ENCODE results near the gene LY6G6C. TPM values are rescaled to one million over a fixed set of nuclear protein-coding genes. Genes with fewer than 3 reads are reported as not detected.

LY6G6C gene
- total RNA-seq, 2 experiments from 2014 or later = not detected

- peak; percentile 99 for DNase-seq
- intact Hi-C loops (cut with micrococcal nuclease) = loop anchor here (1.0 to 5.0 kb wide), 12 partner anchors 33 to 1231 kb away; partner anchors contain the start of genes AGPAT1, BAG6, EHMT2 and GPSM3
- CTCF ChIA-PET = interaction anchor here (1.0 to 4.3 kb wide), 11 partner anchors 10 to 158 kb away, joined by 3 to 22 read pairs (median 7); partner anchors contain the start of genes DDAH2, LY6G5C and VARS1
- peak within 1 kb of the TSS; percentile 93 for H3K27ac Mint-ChIP-seq
- no peaks in the 10 kb centered on the region for H3K9me3 Mint-ChIP-seq
- peaks cover 45% of the 10 kb centered on the region for H3K4me1 Mint-ChIP-seq (ENCODE audit: low read depth)
- H3K27me3 Mint-ChIP-seq (ENCODE audit: low read depth) = no peaks in the 10 kb centered on the region
- peaks cover 49% of the 10 kb centered on the region for H3K36me3 Mint-ChIP-seq (ENCODE audit: low read depth)
- H3K4me3 Mint-ChIP-seq = peak within 1 kb of the TSS; percentile 95
These were observed 18.3 kb upstream of the LY6G6C start, which contains the start of gene MSH5 for GRCh38 chr6:31739639-31740396. Gene MSH5, plus strand, starts transcription at chr6:31740005. Its CDS starts 462 bp downstream, at chr6:31740467.

- peak overlapping the region; percentile 93 for H3K4me3 Mint-ChIP-seq
- intact Hi-C loops (cut with micrococcal nuclease) = loop anchor here (1.0 to 5.0 kb wide), 15 partner anchors 9 to 1233 kb away; partner anchors contain the start of genes ABHD16A, AGPAT1, DDAH2 and EHMT2
- peaks cover 55% of the 10 kb centered on the region for H3K36me3 Mint-ChIP-seq (ENCODE audit: low read depth)
- DNase-seq = peak; percentile 86
- peaks cover 56% of the 10 kb centered on the region for H3K4me1 Mint-ChIP-seq (ENCODE audit: low read depth)
- H3K9me3 Mint-ChIP-seq = no peaks in the 10 kb centered on the region
- CTCF ChIA-PET = interaction anchor here (0.6 to 4.3 kb wide), 22 partner anchors 10 to 417 kb away, joined by 3 to 22 read pairs (median 4); partner anchors contain the start of genes ABHD16A, BAG6, DDAH2 and LSM2
- peak overlapping the region; percentile 93 for H3K27ac Mint-ChIP-seq
- H3K27me3 Mint-ChIP-seq (ENCODE audit: low read depth) = no peaks in the 10 kb centered on the region
These were observed 16.7 kb upstream of the LY6G6C start for GRCh38 chr6:31737991-31738979.

- Mint-ChIP-seq H3K36me3 (ENCODE audit: low read depth) (peaks cover 50% of the 10 kb centered on the region), H3K27me3 (ENCODE audit: low read depth) (no peaks in the 10 kb centered on the region), H3K9me3 (no peaks in the 10 kb centered on the region), H3K4me3 (peak overlapping the region; percentile 93), H3K27ac (peak overlapping the region; percentile 93), H3K4me1 (ENCODE audit: low read depth) (peaks cover 59% of the 10 kb centered on the region)
- CTCF ChIA-PET = interaction anchor here (0.6 to 4.3 kb wide), 17 partner anchors 9 to 418 kb away, joined by 3 to 22 read pairs (median 3); partner anchors contain the start of genes BAG6, DDAH2, LY6G5C and LY6G6F
- peak; percentile 53 for DNase-seq
- intact Hi-C loops (cut with micrococcal nuclease) = loop anchor here (5.0 kb wide), 4 partner anchors 160 to 1105 kb away; partner anchors contain the start of genes EHMT2, GPSM3, PBX2 and PSMB8
These were observed 15.9 kb upstream of the LY6G6C start for GRCh38 chr6:31737315-31737990.

- Mint-ChIP-seq H3K4me1 (ENCODE audit: low read depth) (peaks cover 58% of the 10 kb centered on the region), H3K4me3 (peak overlapping the region; percentile 93), H3K27ac (peak overlapping the region; percentile 93), H3K36me3 (ENCODE audit: low read depth) (peaks cover 51% of the 10 kb centered on the region), H3K27me3 (ENCODE audit: low read depth) (no peaks in the 10 kb centered on the region), H3K9me3 (no peaks in the 10 kb centered on the region)
- intact Hi-C loops (cut with micrococcal nuclease) = loop anchor here (5.0 kb wide), 4 partner anchors 160 to 1105 kb away; partner anchors contain the start of genes EHMT2, GPSM3, PBX2 and PSMB8
- no peak for DNase-seq
- CTCF ChIA-PET = interaction anchor here (0.7 to 4.3 kb wide), 6 partner anchors 8 to 139 kb away, joined by 3 to 22 read pairs (median 6); partner anchors contain the start of gene DDAH2
These were observed 15.3 kb upstream of the LY6G6C start for GRCh38 chr6:31736768-31737314.

- peaks cover 47% of the 10 kb centered on the region for H3K36me3 Mint-ChIP-seq (ENCODE audit: low read depth)
These were observed 14.6 kb upstream of the LY6G6C start, which contains the start of gene CLIC1 for GRCh38 chr6:31736021-31736767. Gene CLIC1, minus strand, starts transcription at chr6:31736530. Its CDS starts 230 bp downstream, at chr6:31736300.

GRCh38 chr6:31734821-31735406, 13.4 kb upstream of the LY6G6C start:
- Mint-ChIP-seq H3K27me3 (ENCODE audit: low read depth) (no peaks in the 10 kb centered on the region), H3K36me3 (ENCODE audit: low read depth) (peaks cover 36% of the 10 kb centered on the region), H3K4me3 (peak overlapping the region; percentile 93), H3K27ac (peak overlapping the region; percentile 93), H3K9me3 (no peaks in the 10 kb centered on the region), H3K4me1 (ENCODE audit: low read depth) (peaks cover 54% of the 10 kb centered on the region)
- intact Hi-C loops (cut with micrococcal nuclease) = loop anchor here (5.0 kb wide), 4 partner anchors 158 to 1107 kb away; partner anchors contain the start of genes EHMT2, GPSM3, PBX2 and PSMB8
- DNase-seq = peak; percentile 83
- CTCF ChIA-PET = interaction anchor here (0.7 to 1.2 kb wide), 3 partner anchors 9 to 95 kb away, joined by 3 to 6 read pairs (median 3); no protein-coding TSS in a partner anchor

More at GRCh38 chr6:31736021-31736767, 14.6 kb upstream of the LY6G6C start, which contains the start of gene CLIC1:
- Mint-ChIP-seq H3K4me1 (ENCODE audit: low read depth) (peaks cover 53% of the 10 kb centered on the region), H3K27ac (peak within 1 kb of the TSS; percentile 93), H3K9me3 (no peaks in the 10 kb centered on the region), H3K4me3 (peak within 1 kb of the TSS; percentile 93), H3K27me3 (ENCODE audit: low read depth) (no peaks in the 10 kb centered on the region)
- CTCF ChIA-PET = interaction anchor here (0.5 to 4.3 kb wide), 5 partner anchors 8 to 132 kb away, joined by 3 to 22 read pairs (median 6); partner anchors contain the start of gene DDAH2
- intact Hi-C loops (cut with micrococcal nuclease) = loop anchor here (5.0 kb wide), 4 partner anchors 159 to 1106 kb away; partner anchors contain the start of genes EHMT2, GPSM3, PBX2 and PSMB8
- peak; percentile 93 for DNase-seq

- Mint-ChIP-seq H3K27me3 (ENCODE audit: low read depth) (no peaks in the 10 kb centered on the region), H3K4me1 (ENCODE audit: low read depth) (peaks cover 55% of the 10 kb centered on the region), H3K36me3 (ENCODE audit: low read depth) (peaks cover 34% of the 10 kb centered on the region), H3K9me3 (no peaks in the 10 kb centered on the region), H3K27ac (peak overlapping the region; percentile 93), H3K4me3 (peak overlapping the region; percentile 93)
- CTCF ChIA-PET = interaction anchor here (0.7 to 1.5 kb wide), 3 partner anchors 8 to 96 kb away, joined by 3 to 6 read pairs (median 5); no protein-coding TSS in a partner anchor
- no peak for DNase-seq
- intact Hi-C loops (cut with micrococcal nuclease) = no loop called here
These were observed 12.8 kb upstream of the LY6G6C start for GRCh38 chr6:31734247-31734820.

- intact Hi-C loops (cut with micrococcal nuclease) = no loop called here
- Mint-ChIP-seq H3K4me1 (ENCODE audit: low read depth) (peaks cover 54% of the 10 kb centered on the region), H3K27me3 (ENCODE audit: low read depth) (no peaks in the 10 kb centered on the region), H3K27ac (peak overlapping the region; percentile 93), H3K4me3 (peak overlapping the region; percentile 48), H3K9me3 (no peaks in the 10 kb centered on the region), H3K36me3 (ENCODE audit: low read depth) (peaks cover 34% of the 10 kb centered on the region)
- no peak for DNase-seq
- CTCF ChIA-PET = interaction anchor here (0.7 to 1.5 kb wide), 2 partner anchors 36 to 112 kb away, joined by 3 to 5 read pairs; no protein-coding TSS in a partner anchor
These were observed 12.2 kb upstream of the LY6G6C start for GRCh38 chr6:31733734-31734133.

GRCh38 chr6:31732029-31732428, 10.5 kb upstream of the LY6G6C start:
- Mint-ChIP-seq H3K36me3 (ENCODE audit: low read depth) (peaks cover 37% of the 10 kb centered on the region), H3K9me3 (no peaks in the 10 kb centered on the region), H3K4me3 (no peak overlapping the region), H3K27me3 (ENCODE audit: low read depth) (no peaks in the 10 kb centered on the region), H3K4me1 (ENCODE audit: low read depth) (peaks cover 51% of the 10 kb centered on the region), H3K27ac (peak overlapping the region; percentile 1)
- no peak for DNase-seq
- intact Hi-C loops (cut with micrococcal nuclease) = no loop called here
- CTCF ChIA-PET = interaction anchor here (1.0 to 2.9 kb wide), 2 partner anchors 17 to 38 kb away, joined by 4 to 12 read pairs; partner anchors contain the start of gene LY6G6D
